ENCODE measurements around the gene TSKU.

Gene TSKU

GRCh38 chr11:76745561-76746207, 37.5 kb upstream of the TSKU start:
- intact Hi-C loops (cut with micrococcal nuclease): no loop called here
- Mint-ChIP-seq H3K9me3 (no peaks in the 10 kb centered on the region), H3K4me3 (no peak overlapping the region), H3K27me3 (peaks cover 23% of the 10 kb centered on the region), H3K4me1 (ENCODE audit: low read depth) (peaks cover 9% of the 10 kb centered on the region), H3K27ac (peak overlapping the region; percentile 28), H3K36me3 (ENCODE audit: low read depth) (no peaks in the 10 kb centered on the region)

GRCh38 chr11:76747153-76747914, 35.8 kb upstream of the TSKU start:
- peaks cover 27% of the 10 kb centered on the region for H3K27me3 Mint-ChIP-seq
- H3K4me1 Mint-ChIP-seq (ENCODE audit: low read depth): peaks cover 10% of the 10 kb centered on the region
- no peaks in the 10 kb centered on the region for H3K9me3 Mint-ChIP-seq
- no peak overlapping the region for H3K4me3 Mint-ChIP-seq
- H3K36me3 Mint-ChIP-seq (ENCODE audit: low read depth): no peaks in the 10 kb centered on the region
- intact Hi-C loops (cut with micrococcal nuclease): no loop called here
- H3K27ac Mint-ChIP-seq: no peak overlapping the region

- H3K36me3 Mint-ChIP-seq (ENCODE audit: low read depth): no peaks in the 10 kb centered on the region
- H3K27ac Mint-ChIP-seq: no peak overlapping the region
- intact Hi-C loops (cut with micrococcal nuclease): no loop called here
- H3K4me1 Mint-ChIP-seq (ENCODE audit: low read depth): peaks cover 18% of the 10 kb centered on the region
- H3K9me3 Mint-ChIP-seq: no peaks in the 10 kb centered on the region
- peaks cover 34% of the 10 kb centered on the region for H3K27me3 Mint-ChIP-seq
- no peak overlapping the region for H3K4me3 Mint-ChIP-seq
Observed at GRCh38 chr11:76747915-76748860, 35.0 kb upstream of the TSKU start.

- peaks cover 35% of the 10 kb centered on the region for H3K27me3 Mint-ChIP-seq
- no peak overlapping the region for H3K27ac Mint-ChIP-seq
- H3K36me3 Mint-ChIP-seq (ENCODE audit: low read depth): no peaks in the 10 kb centered on the region
- H3K9me3 Mint-ChIP-seq: no peaks in the 10 kb centered on the region
- H3K4me3 Mint-ChIP-seq: no peak overlapping the region
- peaks cover 19% of the 10 kb centered on the region for H3K4me1 Mint-ChIP-seq (ENCODE audit: low read depth)
- intact Hi-C loops (cut with micrococcal nuclease): no loop called here
Observed at GRCh38 chr11:76748948-76749347, 34.2 kb upstream of the TSKU start.

- intact Hi-C loops (cut with micrococcal nuclease): no loop called here
- peaks cover 10% of the 10 kb centered on the region for H3K4me1 Mint-ChIP-seq (ENCODE audit: low read depth)
- no peak overlapping the region for H3K4me3 Mint-ChIP-seq
- H3K27ac Mint-ChIP-seq: no peak overlapping the region
- H3K27me3 Mint-ChIP-seq: peaks cover 30% of the 10 kb centered on the region
- H3K36me3 Mint-ChIP-seq (ENCODE audit: low read depth): no peaks in the 10 kb centered on the region
- no peaks in the 10 kb centered on the region for H3K9me3 Mint-ChIP-seq
Observed at GRCh38 chr11:76750067-76750466, 33.1 kb upstream of the TSKU start.

GRCh38 chr11:76750746-76751145, 32.4 kb upstream of the TSKU start:
- intact Hi-C loops (cut with micrococcal nuclease): no loop called here
- Mint-ChIP-seq H3K36me3 (ENCODE audit: low read depth) (no peaks in the 10 kb centered on the region), H3K27me3 (peaks cover 26% of the 10 kb centered on the region), H3K4me3 (no peak overlapping the region), H3K4me1 (ENCODE audit: low read depth) (peaks cover 10% of the 10 kb centered on the region), H3K9me3 (no peaks in the 10 kb centered on the region), H3K27ac (no peak overlapping the region)

GRCh38 chr11:76752321-76753143, 30.6 kb upstream of the TSKU start:
- Mint-ChIP-seq H3K36me3 (ENCODE audit: low read depth) (no peaks in the 10 kb centered on the region), H3K4me3 (no peak overlapping the region), H3K9me3 (no peaks in the 10 kb centered on the region), H3K27ac (no peak overlapping the region), H3K4me1 (ENCODE audit: low read depth) (peaks cover 10% of the 10 kb centered on the region), H3K27me3 (peaks cover 28% of the 10 kb centered on the region)
- intact Hi-C loops (cut with micrococcal nuclease): no loop called here

GRCh38 chr11:76753449-76753848, 29.7 kb upstream of the TSKU start:
- Mint-ChIP-seq H3K4me1 (ENCODE audit: low read depth) (peaks cover 10% of the 10 kb centered on the region), H3K27me3 (peaks cover 28% of the 10 kb centered on the region), H3K4me3 (no peak overlapping the region), H3K9me3 (no peaks in the 10 kb centered on the region), H3K36me3 (ENCODE audit: low read depth) (no peaks in the 10 kb centered on the region), H3K27ac (no peak overlapping the region)
- intact Hi-C loops (cut with micrococcal nuclease): no loop called here

- no peak overlapping the region for H3K27ac Mint-ChIP-seq
- H3K9me3 Mint-ChIP-seq: no peaks in the 10 kb centered on the region
- H3K4me1 Mint-ChIP-seq (ENCODE audit: low read depth): peaks cover 10% of the 10 kb centered on the region
- intact Hi-C loops (cut with micrococcal nuclease): no loop called here
- no peaks in the 10 kb centered on the region for H3K36me3 Mint-ChIP-seq (ENCODE audit: low read depth)
- H3K4me3 Mint-ChIP-seq: no peak overlapping the region
- peaks cover 33% of the 10 kb centered on the region for H3K27me3 Mint-ChIP-seq
Observed at GRCh38 chr11:76753950-76754349, 29.2 kb upstream of the TSKU start.

- peaks cover 10% of the 10 kb centered on the region for H3K4me1 Mint-ChIP-seq (ENCODE audit: low read depth)
- H3K27ac Mint-ChIP-seq: no peak overlapping the region
- intact Hi-C loops (cut with micrococcal nuclease): no loop called here
- H3K27me3 Mint-ChIP-seq: peaks cover 39% of the 10 kb centered on the region
- H3K4me3 Mint-ChIP-seq: no peak overlapping the region
- H3K36me3 Mint-ChIP-seq (ENCODE audit: low read depth): no peaks in the 10 kb centered on the region
- no peaks in the 10 kb centered on the region for H3K9me3 Mint-ChIP-seq
Observed at GRCh38 chr11:76756341-76756741, 26.8 kb upstream of the TSKU start.

GRCh38 chr11:76758311-76758710, 24.8 kb upstream of the TSKU start:
- H3K27ac Mint-ChIP-seq: no peak overlapping the region

GRCh38 chr11:76759092-76759491, 24.1 kb upstream of the TSKU start:
- no peaks in the 10 kb centered on the region for H3K9me3 Mint-ChIP-seq
- H3K27me3 Mint-ChIP-seq: peaks cover 29% of the 10 kb centered on the region
- no peak overlapping the region for H3K27ac Mint-ChIP-seq
- no peak overlapping the region for H3K4me3 Mint-ChIP-seq
- H3K36me3 Mint-ChIP-seq (ENCODE audit: low read depth): no peaks in the 10 kb centered on the region
- intact Hi-C loops (cut with micrococcal nuclease): no loop called here
- H3K4me1 Mint-ChIP-seq (ENCODE audit: low read depth): peaks cover under 1% of the 10 kb centered on the region

More at GRCh38 chr11:76758311-76758710, 24.8 kb upstream of the TSKU start:
- H3K9me3 Mint-ChIP-seq: no peaks in the 10 kb centered on the region
- no peaks in the 10 kb centered on the region for H3K36me3 Mint-ChIP-seq (ENCODE audit: low read depth)
- no peak overlapping the region for H3K4me3 Mint-ChIP-seq
- intact Hi-C loops (cut with micrococcal nuclease): no loop called here
- H3K27me3 Mint-ChIP-seq: peaks cover 29% of the 10 kb centered on the region
- H3K4me1 Mint-ChIP-seq (ENCODE audit: low read depth): no peaks in the 10 kb centered on the region

- Mint-ChIP-seq H3K4me3 (no peak overlapping the region), H3K4me1 (ENCODE audit: low read depth) (peaks cover 5% of the 10 kb centered on the region), H3K9me3 (no peaks in the 10 kb centered on the region), H3K27ac (no peak overlapping the region), H3K36me3 (ENCODE audit: low read depth) (no peaks in the 10 kb centered on the region), H3K27me3 (peaks cover 33% of the 10 kb centered on the region)
- intact Hi-C loops (cut with micrococcal nuclease): no loop called here
Observed at GRCh38 chr11:76759517-76759916, 23.6 kb upstream of the TSKU start.
